ENCODE results near the gene ZNF248.
A peak's percentile ranks its signal among the peaks of the same experiment; 100 is the strongest.

ZNF248 gene

DNA sequence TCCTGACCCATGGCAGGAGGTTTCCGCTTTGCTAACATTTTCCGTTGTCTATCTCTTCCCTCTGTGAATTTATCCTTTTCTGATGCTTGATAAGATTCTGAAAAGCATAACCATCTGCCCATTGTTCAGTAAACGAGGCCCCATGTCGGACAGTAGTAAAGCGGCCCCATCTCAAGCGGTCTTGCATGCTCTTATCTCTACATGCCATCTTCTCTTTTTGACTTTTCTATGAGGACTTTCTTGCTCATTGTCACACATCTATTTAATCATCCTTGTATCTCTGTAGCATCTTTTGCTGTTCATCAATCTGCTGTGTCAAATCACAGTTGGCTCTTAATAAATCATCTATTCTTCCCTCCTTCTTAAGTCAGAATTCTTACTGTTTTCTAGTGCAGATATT, 37.6 kb downstream of the ZNF248 start:
- DNase-seq = no peak

GRCh38 chr10:37816290-37816689, 41.1 kb downstream of the ZNF248 start:
- no peak for DNase-seq

DNA sequence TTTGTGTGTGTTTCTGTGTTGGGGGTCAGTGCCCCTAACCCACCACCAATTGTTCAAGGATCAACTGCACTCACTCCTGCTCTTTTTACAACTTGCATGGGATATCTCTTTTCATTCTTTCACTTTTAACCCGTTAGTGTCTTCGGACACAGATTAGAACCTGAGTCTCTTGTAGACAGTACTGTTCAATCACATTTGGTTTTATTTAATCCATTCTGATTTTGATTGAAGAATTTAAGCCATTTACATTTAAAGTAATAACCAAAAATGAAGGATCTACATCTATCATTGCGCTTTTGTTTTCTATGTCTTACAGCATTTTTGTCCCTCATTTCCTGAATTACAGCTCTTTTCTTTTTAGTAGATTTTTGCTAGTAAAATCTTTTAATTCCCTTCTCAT, 43.6 kb downstream of the ZNF248 start:
- DNase-seq = no peak

DNA sequence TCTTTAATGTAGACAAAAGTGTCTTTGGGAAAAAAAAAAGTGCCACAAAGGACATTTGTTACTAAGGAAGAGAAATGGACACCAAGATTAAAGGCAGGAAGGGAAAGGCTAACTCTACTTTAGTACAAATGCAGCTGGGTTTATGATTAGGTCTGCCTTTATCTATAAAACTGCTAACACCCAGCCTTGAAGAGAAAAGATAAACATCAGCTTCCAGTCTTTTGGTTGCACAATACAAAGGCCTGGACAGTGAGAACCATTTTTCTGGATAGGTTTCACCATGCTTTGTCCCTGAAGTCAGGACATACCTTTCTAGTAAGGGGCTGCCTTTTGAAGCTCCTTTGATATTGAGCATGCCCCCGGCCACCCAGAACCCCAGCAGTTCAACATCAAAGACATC, 45.1 kb downstream of the ZNF248 start:
- DNase-seq = no peak

GRCh38 chr10:37803269-37803668, 54.1 kb downstream of the ZNF248 start:
- DNase-seq = no peak

DNA sequence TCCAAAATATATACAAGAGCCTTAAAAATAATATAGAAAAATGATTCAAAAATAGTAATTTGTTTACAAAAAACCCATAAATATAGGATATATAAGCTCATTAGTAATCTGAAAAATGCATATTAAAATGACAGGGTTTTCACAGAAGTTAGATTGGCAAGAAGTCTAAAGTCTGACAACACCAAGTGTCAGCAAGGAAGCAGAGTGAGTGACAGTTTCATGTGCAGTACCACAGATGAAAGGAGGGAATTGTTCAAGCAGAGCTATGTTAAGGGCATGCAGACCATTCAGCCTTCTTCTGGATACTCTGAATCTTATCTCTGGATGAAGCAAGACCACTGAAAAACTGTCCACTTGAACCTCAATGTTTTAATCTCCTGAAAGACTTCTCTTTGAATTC, 55.9 kb downstream of the ZNF248 start:
- no peak for DNase-seq

GRCh38 chr10:37794305-37794976, 63.0 kb downstream of the ZNF248 start:
- no peak for DNase-seq

DNA sequence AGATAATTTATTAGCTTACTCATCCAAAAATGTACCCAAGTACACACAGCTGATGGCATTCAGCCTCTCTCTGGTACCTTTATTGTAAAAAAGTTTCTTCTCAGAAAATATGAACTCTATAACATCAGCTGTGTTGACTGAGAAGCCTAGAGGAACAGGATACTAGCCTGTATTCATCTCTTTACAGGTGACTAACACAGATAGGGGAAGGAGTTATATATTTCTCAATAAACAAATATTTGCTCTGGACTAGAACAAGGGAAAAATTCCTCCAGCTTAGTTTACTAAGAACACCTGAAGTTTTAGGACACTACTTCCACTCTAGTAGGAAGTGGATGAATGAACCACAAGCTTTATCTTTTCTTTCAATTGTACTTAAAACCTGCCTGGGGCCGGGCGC, 67.8 kb downstream of the ZNF248 start:
- no peak for DNase-seq

DNA sequence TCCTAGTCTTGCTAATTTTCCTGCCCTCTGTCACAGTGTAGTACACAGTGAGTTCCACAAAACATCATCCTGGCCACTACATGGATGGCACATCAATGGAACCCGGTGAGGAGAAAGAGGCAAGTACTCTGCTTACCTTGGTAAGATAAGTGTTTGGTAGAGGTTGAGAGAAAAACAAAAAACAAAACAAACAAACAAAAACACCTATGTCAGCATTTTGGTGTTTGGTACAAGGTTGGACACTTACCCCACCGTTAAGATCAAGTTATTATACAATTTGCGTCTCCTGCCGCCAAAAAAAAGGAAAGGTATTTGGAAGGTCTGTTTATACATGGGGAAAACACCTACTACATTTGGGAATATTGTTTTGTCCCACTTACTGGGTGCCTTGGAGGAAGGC, 72.7 kb downstream of the ZNF248 start:
- no peak for DNase-seq

GRCh38 chr10:37780536-37780935, 76.9 kb downstream of the ZNF248 start:
- DNase-seq = no peak

- DNase-seq = no peak
These were observed 80.4 kb downstream of the ZNF248 start for GRCh38 chr10:37777056-37777455.

- no peak for DNase-seq
These were observed 81.8 kb downstream of the ZNF248 start for GRCh38 chr10:37775612-37776011.

DNA sequence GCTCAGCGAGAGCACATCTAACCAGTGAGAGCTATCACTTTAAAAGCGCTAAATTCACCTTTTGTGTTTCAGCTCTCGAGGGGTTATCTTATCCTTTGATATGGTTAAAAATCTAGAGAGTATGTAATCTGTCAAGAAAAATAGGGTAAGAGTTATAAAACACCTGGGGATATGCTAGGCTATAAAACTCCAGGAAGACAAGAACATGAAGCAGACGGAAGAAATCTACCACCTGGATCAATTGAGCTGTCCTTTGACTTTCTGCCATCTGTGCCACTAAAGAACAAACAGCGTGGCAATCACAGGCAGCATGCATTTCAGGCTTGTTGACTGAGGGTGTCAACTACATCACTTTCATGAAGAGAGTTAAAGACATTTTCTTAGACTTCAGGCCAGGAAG, 83.1 kb downstream of the ZNF248 start:
- no peak for DNase-seq

GRCh38 chr10:37765216-37765615, 92.2 kb downstream of the ZNF248 start:
- DNase-seq = no peak

GRCh38 chr10:37763132-37763531, 94.3 kb downstream of the ZNF248 start:
- no peak for DNase-seq

GRCh38 chr10:37762287-37762686, 95.1 kb downstream of the ZNF248 start:
- DNase-seq = no peak

DNA sequence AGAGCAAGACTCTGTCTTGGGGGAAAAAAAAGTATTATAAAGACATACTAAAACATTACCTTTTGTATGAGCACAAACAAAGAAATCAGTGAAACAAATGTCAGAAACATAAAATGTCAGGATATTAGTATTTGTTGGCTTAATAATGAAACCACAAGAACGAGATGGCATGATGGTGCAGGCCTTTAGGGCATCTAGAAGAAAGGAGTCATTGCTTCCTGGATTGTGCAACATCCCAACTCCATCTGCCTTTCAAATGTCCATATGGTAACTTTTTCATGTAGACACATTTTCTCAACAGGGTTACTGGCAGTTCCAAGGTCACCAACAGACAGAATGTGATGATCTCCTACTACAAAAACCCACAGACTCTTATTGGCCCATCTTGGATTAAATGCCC, 96.6 kb downstream of the ZNF248 start:
- DNase-seq = no peak

- no peak for DNase-seq
These were observed 99.3 kb downstream of the ZNF248 start for GRCh38 chr10:37758074-37758473.

DNA sequence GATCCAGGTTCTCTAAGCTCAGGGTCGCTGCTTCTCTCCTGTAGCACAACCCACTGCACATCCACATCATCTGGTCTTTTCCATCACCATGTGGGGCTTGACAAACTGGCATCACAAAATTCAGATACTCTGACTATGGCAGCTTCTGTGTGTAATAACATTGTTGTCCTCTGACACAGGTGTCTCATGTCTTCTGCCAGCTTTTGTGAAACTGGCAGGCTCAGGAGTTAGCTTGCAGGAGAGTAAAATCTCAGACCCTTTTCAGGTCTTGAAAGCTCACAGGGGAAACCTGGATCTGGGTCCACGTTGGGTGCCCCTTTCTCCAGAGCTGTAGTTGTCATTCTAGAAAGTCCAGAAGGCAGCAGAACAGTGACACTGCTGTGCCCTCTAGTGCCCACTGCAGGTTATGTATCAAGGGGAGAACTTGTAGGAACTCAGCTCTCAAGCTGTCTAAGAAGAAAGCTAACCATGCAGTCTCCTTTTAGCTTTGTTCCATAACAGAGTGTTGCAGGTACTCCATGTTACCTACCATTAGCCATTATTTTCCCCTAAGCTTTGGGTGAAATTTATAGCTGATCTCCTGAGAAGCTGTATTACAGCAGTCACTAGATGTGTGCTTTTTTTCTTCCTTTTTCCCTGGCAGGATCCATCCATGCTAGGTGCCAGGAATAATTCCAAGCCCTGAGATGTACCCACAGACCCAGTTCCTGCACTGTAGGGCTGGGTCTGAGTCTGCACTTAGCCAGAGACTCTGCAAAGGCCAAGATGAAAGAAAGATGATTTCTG, 102.7 kb downstream of the ZNF248 start:
- DNase-seq = peak; percentile 7

DNA sequence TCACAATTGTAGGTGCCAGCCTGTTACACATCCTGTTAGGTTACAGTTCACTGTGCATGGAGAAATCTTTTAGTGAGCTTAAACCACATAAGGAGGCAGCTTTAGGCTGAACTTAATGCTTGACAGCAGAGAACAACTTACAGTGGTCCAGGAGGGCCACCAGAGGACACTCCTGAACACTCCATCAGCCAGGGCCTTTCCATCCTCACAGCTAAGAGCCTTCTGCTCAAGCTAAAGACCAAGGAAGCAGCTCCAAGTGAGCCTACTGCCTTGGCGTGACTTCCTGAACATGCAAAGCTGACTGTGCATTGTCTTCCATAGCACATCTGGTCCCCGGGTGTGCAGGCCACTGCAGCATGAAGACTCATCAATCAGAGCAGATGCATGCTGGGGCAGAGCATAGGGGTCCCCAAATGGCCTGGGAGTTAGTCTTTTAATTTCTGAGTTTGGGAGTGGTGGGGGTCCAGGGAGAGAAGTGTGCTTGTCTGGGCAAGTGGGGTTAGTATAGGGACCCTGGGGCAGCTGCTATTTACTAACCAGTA, 105.0 kb downstream of the ZNF248 start:
- DNase-seq = no peak

- DNase-seq = no peak
These were observed 109.2 kb downstream of the ZNF248 start for GRCh38 chr10:37748170-37748569.

DNA sequence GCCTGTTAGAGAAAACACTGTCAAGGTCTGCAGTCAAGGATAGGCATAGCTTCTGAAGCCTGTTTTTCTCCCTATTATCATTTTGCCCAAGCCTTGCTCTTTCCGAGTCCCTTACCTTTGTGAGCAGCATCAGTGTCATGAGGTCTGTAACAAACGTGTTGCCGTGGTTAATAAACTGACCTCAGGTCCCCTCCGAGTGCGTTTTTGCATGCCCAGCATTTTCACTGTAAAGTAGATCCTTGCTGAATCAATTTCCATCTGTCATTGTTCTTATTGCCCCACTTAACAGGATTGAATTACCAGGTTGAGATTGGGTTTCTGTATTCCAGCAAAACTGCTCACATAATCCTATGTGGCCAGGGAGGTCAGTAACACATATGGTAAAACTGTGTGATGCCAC, 110.3 kb downstream of the ZNF248 start:
- no peak for DNase-seq

DNA sequence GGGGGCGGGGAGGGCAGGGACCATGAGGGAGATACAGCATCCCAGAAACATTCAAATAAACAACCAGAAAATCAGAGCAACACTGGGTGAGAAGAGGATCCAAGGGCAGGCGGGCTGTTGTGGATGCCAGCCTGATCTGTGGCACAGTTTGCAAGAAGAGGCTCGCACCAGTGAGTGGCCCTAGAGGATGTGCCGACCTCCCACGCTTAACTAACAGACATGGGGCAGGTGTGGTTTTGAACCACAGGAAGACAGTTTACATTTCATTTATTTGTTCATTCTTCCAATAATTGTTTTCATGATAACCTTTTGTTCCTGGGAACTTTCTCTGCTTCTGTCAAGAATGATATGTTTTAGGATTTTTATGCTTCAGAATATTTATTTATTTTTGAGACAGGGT, 115.6 kb downstream of the ZNF248 start:
- no peak for DNase-seq

GRCh38 chr10:37739181-37739580, 118.2 kb downstream of the ZNF248 start:
- DNase-seq = no peak

Measured in activated CD4-positive, alpha-beta T cell treated with anti-CD3 and anti-CD28 coated beads, Interleukin-2, amount 50 U/mL, for 16 hours (primary cell).